ENCODE measurements around the gene EBF3.

Gene EBF3

DNA sequence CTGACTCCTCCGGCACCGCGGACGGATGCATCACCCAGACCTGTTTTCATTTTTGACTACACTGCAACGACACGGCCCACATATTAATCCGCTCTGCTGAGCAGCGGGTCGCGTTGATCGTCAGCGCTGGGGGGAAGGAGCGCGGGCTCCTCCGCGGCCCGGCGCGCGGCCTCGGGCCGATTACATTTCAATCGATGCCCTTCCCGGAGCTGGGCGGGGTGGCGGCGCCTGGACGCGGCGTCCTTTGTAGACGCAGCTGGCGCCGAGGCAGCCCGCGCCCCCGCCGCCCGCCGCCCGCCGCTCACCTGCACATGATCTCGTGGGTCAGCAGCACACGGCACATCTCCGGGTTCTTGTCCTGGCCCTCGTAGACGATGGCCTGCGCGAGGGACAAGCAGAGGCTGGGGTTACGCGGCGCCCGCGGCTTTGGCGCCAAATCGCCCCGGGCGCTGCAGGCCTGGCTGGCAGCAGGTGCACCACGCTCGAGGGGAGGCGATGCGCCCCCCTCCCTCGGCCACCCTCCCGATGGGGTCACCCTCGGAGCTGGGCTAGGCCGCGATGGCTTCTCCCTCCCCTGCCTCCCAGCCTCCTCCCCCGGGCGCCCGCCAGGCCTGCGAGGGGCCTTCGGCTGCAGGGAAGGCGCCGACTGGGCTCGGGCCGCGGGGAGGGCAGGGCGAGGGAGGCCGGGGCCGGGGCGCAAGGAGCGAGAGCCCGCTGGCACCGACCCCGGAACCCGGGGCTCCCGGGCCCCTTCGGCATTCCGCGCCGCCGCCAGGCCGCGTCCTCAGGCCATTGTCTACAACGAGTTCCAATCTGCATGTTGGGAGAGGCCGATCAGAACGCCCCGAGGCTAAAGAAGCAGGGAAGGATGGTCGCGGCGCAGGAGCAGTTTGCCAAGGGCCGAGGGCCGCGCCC, 5.2 kb downstream of the EBF3 start:
- no peak for DNase-seq (ENCODE audit: low read depth)

DNA sequence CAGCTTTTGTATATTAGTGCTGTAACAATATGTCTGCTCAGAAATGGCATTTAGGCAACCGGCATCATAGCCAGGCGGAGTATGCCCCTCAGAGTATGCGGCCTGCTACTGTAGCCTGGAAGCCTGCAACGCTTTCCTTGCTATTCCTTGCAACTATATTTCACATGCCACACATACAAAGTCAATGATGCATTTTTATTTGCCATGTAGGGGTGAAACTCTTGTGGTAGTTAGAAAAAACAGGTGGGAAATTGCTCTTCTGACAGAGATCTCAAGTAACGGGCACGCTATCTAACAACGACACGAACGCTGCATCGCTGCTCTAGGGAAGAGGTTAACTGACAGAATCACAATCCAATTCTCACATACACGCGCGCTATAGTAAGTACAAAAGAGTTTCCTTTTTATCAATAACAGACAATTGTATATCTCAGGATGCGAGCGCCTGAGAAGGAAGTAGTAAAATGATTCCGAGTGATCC, 5.9 kb downstream of the EBF3 start:
- DNase-seq (ENCODE audit: low read depth), result no peak

GRCh38 chr10:129956876-129957673, 7.0 kb downstream of the EBF3 start:
- DNase-seq (ENCODE audit: low read depth), result no peak

DNA sequence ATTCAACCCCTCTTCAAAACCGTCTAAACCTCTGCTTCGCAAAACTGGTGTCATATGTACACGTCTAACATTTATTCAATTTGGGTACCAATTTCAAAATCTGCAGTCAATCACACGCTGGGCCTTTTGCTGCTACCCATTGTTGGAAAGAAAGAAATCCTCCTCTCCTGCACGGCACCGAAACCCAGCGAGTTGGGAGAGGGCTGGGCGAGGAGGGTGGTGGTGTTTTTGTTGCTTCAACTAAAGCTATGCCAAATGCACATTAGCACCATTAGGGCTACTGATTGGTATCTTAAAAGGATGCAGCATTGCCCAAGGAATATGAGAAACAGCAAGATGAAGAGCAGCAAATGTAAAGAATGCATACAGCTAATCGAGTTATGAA, 7.8 kb downstream of the EBF3 start:
- no peak for DNase-seq (ENCODE audit: low read depth)

DNA sequence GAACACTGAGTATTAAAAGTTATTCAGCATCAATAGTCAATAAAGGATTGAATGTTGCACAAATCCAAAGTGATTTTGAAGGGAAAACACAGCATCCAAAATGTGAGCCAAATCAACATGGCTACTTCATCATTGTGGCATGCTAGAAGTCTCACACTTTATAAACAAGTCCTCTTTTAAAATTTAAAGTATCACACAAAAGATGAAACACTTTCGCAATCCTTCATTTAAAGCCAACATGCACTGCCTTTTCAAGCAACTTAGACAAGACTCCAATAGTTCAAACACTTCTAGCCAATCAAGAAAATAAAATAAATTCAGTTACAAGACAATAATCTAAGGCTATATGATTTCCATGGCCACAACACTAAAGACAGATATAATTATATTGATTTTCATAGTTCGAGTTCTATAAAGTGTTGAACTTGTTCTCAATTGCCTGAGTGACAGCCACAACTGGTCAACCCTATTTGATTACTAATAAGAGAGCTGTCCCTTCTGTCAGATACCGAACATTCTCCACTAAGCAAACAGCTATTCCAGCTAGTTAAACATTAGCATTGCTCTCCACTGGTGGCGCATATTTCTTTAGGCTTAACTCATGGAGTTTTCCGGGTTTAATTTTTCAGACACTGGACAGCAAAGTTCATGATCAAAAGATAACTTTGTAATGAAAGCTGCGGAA, 8.3 kb downstream of the EBF3 start:
- no peak for DNase-seq (ENCODE audit: low read depth)

GRCh38 chr10:129954492-129955315, 9.4 kb downstream of the EBF3 start:
- DNase-seq (ENCODE audit: low read depth), result no peak

GRCh38 chr10:129953119-129954051, 10.7 kb downstream of the EBF3 start:
- no peak for DNase-seq (ENCODE audit: low read depth)

- no peak for DNase-seq (ENCODE audit: low read depth)
Observed at GRCh38 chr10:129952378-129953118, 11.5 kb downstream of the EBF3 start.

- DNase-seq (ENCODE audit: low read depth), result no peak
Observed at GRCh38 chr10:129951970-129952265, 12.2 kb downstream of the EBF3 start.

DNA sequence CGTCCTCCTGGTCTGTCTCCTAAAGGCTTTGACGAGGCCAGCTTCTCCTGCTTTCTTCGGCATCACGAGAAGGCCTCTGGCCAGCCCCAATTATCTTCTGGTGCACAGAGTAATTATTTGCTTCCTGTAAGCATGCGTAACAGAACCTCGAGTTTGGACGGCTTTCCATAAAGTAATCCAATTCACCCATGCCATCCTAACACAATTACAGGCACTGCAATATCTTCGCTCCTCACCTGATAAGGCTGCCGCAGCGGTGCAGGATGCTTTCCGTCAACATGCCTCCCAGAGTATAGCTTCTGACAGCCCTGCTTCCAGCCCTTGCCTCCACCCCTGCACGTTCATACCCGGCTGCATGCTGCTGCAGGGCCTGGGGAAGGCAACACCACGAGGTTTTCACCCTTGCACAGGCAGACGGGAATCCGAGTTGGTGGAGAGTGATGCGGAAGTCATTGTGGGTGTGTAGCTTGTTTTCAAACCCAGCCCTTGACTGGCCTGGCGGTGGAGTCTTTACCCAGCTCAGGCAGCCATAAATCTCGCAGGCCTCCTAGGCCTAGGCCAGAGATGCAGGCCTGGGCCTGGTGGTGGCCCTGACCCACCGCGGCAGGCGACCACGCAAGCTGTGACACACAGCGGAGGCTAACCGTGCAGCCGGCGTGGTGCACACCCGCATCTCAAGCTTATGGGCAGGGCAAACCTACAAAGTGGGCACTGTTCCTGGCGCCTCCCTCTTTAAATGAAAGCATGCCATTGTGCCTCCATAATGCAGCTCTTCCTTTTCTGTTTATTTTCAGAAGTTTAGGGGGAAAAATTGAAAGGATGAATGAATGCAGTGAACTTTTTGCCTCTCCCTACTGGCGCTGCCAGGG, 12.7 kb downstream of the EBF3 start:
- no peak for DNase-seq (ENCODE audit: low read depth)

- DNase-seq (ENCODE audit: low read depth), result no peak
Observed at GRCh38 chr10:129950676-129951075, 13.4 kb downstream of the EBF3 start.

DNA sequence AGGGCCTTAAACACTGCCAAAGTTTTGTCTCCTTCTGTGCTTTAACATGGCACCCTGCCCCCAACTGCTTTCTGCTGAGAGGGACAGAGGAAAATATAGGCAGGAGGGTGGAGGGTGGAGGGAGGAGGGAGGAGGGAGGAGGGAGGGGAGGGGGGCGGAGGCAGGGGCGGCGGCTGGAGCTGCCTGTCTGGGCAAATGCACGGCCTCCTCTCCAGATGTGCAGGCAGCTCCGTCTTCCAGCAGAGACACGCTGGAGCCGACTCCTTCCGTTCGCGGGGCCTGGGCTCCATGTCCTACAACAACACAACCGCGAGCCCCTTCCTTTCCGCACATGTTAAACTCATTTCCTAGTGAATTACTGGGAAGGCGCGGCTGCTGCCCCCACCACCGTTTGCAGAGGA, 14.2 kb downstream of the EBF3 start:
- no peak for DNase-seq (ENCODE audit: low read depth)

DNA sequence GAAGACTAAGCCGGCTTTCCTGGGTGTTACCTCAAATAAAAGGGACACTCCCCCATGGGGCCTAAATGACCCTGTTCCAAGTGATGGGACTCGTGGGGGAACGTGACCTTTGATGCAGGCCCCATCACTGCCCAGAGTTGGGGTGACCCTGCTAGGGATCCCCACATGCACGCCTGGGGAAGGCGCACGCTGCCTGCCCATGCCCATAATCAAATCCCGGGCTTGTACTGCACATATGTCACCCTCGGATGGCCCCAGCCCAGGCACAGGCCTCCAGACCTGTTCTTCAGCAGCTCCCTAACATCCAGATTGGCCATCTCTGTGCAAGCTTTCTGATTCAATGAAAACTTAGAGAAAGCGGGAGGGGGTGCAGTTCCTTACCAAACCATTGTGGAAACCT, 14.7 kb downstream of the EBF3 start:
- DNase-seq (ENCODE audit: low read depth), result no peak

DNA sequence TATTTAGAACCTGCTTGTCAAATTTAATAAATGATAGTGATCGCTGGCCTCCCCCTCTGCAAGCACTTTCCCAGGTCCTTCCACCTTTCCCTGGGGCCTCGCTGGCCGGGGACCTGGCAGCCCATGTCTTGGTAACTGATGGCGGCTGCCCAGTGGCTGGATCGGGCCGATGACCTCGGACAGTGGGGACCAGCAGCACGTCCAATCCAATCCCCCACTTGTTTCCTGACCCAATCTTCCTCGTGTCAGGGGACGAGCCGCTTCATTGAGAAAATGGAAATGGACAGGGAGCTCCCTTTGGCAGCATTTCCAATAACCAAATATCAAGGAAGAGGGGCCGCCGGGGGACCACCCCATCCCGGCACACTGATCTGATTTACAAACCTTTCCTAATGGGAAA, 17.2 kb downstream of the EBF3 start:
- DNase-seq (ENCODE audit: low read depth), result no peak

- no peak for DNase-seq (ENCODE audit: low read depth)
Observed at GRCh38 chr10:129945941-129946760, 17.9 kb downstream of the EBF3 start.

DNA sequence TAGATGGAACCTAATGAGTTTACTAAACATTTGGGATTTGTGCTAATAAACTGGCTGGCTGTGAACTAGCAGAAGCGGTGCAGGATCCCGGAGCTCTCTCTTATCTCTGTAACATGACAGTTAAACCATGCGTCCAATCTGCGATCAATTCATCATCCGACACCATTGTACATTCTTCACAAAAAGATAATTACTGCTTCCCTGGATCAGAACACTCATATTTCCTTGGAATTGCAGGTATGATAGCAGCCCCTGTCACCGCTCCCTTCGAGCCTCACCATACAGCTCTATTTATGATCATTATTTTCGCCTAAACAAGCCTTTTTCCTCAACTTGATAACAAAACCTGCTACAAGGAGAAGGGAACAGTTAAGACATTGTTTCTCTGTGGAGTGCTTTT, 18.5 kb downstream of the EBF3 start:
- no peak for DNase-seq (ENCODE audit: low read depth)

GRCh38 chr10:129945064-129945463, 19.0 kb downstream of the EBF3 start:
- no peak for DNase-seq (ENCODE audit: low read depth)

DNA sequence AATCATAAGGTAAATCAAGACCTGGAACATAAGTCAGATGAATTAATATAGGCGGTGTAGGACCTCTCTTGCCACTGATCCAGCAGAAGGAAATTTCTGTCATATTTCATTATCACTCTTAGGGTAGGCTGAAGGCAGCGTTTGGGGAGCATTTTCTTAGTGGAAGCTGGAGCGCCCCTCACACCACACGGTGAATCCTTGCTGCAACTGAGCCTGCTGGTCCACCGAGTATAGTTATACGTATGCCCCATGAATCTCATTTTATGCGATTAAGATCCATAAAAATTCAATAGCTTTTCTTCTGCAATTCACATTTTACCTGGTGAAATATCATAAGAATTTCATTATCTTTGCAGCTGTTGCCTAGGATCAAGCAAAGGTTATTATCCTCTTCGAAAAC, 19.6 kb downstream of the EBF3 start:
- DNase-seq (ENCODE audit: low read depth), result no peak

Data from HS-27A (cell line).